Central memory CD4-positive, alpha-beta T cell (primary cell): ENCODE results near the gene POC1A.
"Not testable (repeated sequence)": the region's sequence is repeated elsewhere in the genome, so short reads cannot be mapped to it uniquely, and the experiment has no call there.

Experiments
- DNase-seq: peaks from one replicate; pipeline ENCODE4 v3.0.0; 2022

POC1A gene

GRCh38 chr3:52041118-52041731 lies 113.0 kb downstream of the POC1A start:
- DNase-seq: no peak

GRCh38 chr3:52040600-52040999 lies 113.6 kb downstream of the POC1A start:
- DNase-seq: no peak

GRCh38 chr3:52039846-52040245 lies 114.4 kb downstream of the POC1A start:
- no peak for DNase-seq

GRCh38 chr3:52039426-52039825 lies 114.8 kb downstream of the POC1A start:
- DNase-seq: no peak

- no peak for DNase-seq
These were observed 116.0 kb downstream of the POC1A start for GRCh38 chr3:52038227-52038626.

- no peak for DNase-seq
These were observed 116.9 kb downstream of the POC1A start for GRCh38 chr3:52037291-52037690.

- no peak for DNase-seq
These were observed 117.4 kb downstream of the POC1A start for GRCh38 chr3:52036829-52037228.

GRCh38 chr3:52036222-52036694 lies 118.0 kb downstream of the POC1A start:
- no peak for DNase-seq

GRCh38 chr3:52034651-52035050 lies 119.6 kb downstream of the POC1A start:
- no peak for DNase-seq

GRCh38 chr3:52034212-52034611 lies 120.0 kb downstream of the POC1A start:
- no peak for DNase-seq

- DNase-seq: not testable (repeated sequence)
These were observed 120.5 kb downstream of the POC1A start for GRCh38 chr3:52033748-52034147.

GRCh38 chr3:52032702-52033408 lies 121.4 kb downstream of the POC1A start:
- DNase-seq: no peak

GRCh38 chr3:52031896-52032295 lies 122.3 kb downstream of the POC1A start:
- no peak for DNase-seq

GRCh38 chr3:52030714-52031310 lies 123.4 kb downstream of the POC1A start:
- DNase-seq: no peak

- no peak for DNase-seq
These were observed 124.7 kb downstream of the POC1A start for GRCh38 chr3:52029535-52029934.

GRCh38 chr3:52029053-52029452 lies 125.2 kb downstream of the POC1A start:
- no peak for DNase-seq

GRCh38 chr3:52028572-52028971 lies 125.7 kb downstream of the POC1A start:
- no peak for DNase-seq

GRCh38 chr3:52026041-52026440 lies 128.2 kb downstream of the POC1A start:
- no peak for DNase-seq

GRCh38 chr3:52025453-52025852 lies 128.8 kb downstream of the POC1A start:
- no peak for DNase-seq
